ENCODE results near the gene ELAPOR1. TPM values are rescaled to one million over a fixed set of nuclear protein-coding genes. Genes with fewer than 3 reads are reported as not detected.

ELAPOR1 gene
- total and polyA plus RNA-seq, 9 of the 15 experiments (the other 6 are each of a cell fraction or from before 2014, with no cell fraction given), result 0.07 to 1.2 (median 0.18) TPM

DNA sequence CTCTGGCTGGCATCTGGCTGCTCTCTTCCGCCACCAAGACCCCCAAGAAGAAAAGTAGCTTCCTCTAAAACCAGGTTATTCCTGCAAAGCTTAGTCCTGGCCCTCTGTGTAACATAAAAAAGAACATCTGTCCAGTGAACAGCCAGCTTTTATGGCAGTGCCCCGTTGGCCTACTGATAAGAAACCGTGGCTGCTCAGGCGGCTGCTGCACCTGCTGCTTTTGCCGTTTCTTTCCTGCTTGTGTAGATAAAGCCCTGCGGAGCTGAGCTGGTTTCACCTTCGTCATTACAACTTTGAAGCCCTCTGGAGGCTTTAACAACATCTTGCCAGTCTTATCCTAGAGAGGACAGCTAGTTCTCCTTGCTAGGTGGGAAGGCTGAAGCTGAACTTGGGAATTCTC, 20.5 kb downstream of the ELAPOR1 start (continued):
- TF ChIP-seq WHSC1 (IDR thresholded peaks at IDR 0.05; ENCODE audit: low read length) (no peak), NR3C1 (CRISPR knock-in tag; IDR thresholded peaks at IDR 0.05) (no peak), ZNF77 (CRISPR knock-in tag; IDR thresholded peaks at IDR 0.05) (no peak), ARNT (IDR thresholded peaks at IDR 0.05) (peak in 1 of 2 experiments; percentile 80; a peak in 1 of 4 replicates), HNRNPL (IDR thresholded peaks at IDR 0.05; ENCODE audit: low read depth, low read length) (no peak), NBN (IDR thresholded peaks at IDR 0.05; ENCODE audit: low read depth) (no peak; the same call in 1 of the 2 replicates), ZNF76 (CRISPR knock-in tag; IDR thresholded peaks at IDR 0.05; ENCODE audit: borderline replicate concordance) (no peak), THRAP3 (IDR thresholded peaks at IDR 0.05; ENCODE audit: borderline replicate concordance) (peak; percentile 22; the same call in 1 of the 2 replicates), HOXB6 (CRISPR knock-in tag; IDR thresholded peaks at IDR 0.05; ENCODE audit: borderline replicate concordance) (no peak), CHD1 (IDR thresholded peaks at IDR 0.05; ENCODE audit: low read length) (no peak), HDAC2 (IDR thresholded peaks at IDR 0.05) (peak; percentile 63; the same call in 1 of the 2 replicates), KLF1 (tag; IDR thresholded peaks at IDR 0.05) (no peak), SMARCB1 (IDR thresholded peaks at IDR 0.05; ENCODE audit: insufficient read length, low read depth) (no peak), ZNF764 (CRISPR knock-in tag; IDR thresholded peaks at IDR 0.05; ENCODE audit: low read depth) (no peak), TAF1 (IDR thresholded peaks at IDR 0.05; ENCODE audit: control insufficient read depth, extremely low read depth, insufficient read depth, low read length, severe bottlenecking) (peak; percentile 53), OTX1 (CRISPR knock-in tag; IDR thresholded peaks at IDR 0.05) (no peak), NEUROD1 (IDR thresholded peaks at IDR 0.05; ENCODE audit: borderline replicate concordance, low read depth, low read length, partially characterized antibody) (peak; percentile 23), ZSCAN29 (IDR thresholded peaks at IDR 0.05) (peak; percentile 78), GTF2A2 (tag; IDR thresholded peaks at IDR 0.05) (no peak), KDM4B (IDR thresholded peaks at IDR 0.05; ENCODE audit: borderline replicate concordance in 2 of 2, low read depth in 1 of 2) (no peak), ZNF212 (CRISPR knock-in tag; IDR thresholded peaks at IDR 0.05) (no peak)
- TF ChIP-seq, protein P1, sequence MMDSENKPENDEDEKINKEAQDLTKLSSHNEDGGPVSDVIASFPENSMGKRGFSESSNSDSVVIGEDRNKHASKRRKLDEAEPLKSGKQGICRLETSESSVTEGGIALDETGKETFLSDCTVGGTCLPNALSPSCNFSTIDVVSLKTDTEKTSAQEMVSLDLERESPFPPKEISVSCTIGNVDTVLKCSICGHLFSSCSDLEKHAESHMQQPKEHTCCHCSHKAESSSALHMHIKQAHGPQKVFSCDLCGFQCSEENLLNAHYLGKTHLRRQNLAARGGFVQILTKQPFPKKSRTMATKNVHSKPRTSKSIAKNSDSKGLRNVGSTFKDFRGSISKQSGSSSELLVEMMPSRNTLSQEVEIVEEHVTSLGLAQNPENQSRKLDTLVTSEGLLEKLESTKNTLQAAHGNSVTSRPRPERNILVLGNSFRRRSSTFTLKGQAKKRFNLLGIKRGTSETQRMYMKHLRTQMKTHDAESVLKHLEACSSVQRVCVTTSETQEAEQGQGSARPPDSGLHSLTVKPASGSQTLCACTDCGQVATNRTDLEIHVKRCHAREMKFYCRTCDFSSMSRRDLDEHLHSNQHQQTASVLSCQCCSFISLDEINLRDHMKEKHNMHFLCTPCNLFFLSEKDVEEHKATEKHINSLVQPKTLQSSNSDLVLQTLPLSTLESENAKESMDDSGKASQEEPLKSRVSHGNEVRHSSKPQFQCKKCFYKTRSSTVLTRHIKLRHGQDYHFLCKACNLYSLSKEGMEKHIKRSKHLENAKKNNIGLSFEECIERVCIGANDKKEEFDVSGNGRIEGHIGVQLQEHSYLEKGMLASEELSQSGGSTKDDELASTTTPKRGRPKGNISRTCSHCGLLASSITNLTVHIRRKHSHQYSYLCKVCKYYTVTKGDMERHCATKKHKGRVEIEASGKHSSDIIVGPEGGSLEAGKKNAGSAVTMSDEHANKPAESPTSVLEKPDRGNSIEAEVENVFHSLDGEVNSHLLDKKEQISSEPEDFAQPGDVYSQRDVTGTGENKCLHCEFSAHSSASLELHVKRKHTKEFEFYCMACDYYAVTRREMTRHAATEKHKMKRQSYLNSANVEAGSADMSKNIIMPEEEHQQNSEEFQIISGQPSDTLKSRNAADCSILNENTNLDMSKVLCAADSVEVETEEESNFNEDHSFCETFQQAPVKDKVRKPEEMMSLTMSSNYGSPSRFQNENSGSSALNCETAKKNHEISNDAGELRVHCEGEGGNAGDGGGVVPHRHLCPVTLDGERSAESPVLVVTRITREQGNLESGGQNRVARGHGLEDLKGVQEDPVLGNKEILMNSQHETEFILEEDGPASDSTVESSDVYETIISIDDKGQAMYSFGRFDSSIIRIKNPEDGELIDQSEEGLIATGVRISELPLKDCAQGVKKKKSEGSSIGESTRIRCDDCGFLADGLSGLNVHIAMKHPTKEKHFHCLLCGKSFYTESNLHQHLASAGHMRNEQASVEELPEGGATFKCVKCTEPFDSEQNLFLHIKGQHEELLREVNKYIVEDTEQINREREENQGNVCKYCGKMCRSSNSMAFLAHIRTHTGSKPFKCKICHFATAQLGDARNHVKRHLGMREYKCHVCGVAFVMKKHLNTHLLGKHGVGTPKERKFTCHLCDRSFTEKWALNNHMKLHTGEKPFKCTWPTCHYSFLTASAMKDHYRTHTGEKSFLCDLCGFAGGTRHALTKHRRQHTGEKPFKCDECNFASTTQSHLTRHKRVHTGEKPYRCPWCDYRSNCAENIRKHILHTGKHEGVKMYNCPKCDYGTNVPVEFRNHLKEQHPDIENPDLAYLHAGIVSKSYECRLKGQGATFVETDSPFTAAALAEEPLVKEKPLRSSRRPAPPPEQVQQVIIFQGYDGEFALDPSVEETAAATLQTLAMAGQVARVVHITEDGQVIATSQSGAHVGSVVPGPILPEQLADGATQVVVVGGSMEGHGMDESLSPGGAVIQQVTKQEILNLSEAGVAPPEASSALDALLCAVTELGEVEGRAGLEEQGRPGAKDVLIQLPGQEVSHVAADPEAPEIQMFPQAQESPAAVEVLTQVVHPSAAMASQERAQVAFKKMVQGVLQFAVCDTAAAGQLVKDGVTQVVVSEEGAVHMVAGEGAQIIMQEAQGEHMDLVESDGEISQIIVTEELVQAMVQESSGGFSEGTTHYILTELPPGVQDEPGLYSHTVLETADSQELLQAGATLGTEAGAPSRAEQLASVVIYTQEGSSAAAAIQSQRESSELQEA (IDR thresholded peaks at IDR 0.05; ENCODE audit: low read depth), result no peak

All from K562 (cell line).